GM12878 (cell line): ENCODE data around the gene DENND6B. TPM values are rescaled to one million over a fixed set of nuclear protein-coding genes. Genes with fewer than 3 reads are reported as not detected.

Source experiments
- ATAC-seq: fragments of 200-7000 bp; cut with Tn5 transposase; 3 replicates; pipeline ENCODE4 v1.9.1; 2020; ENCODE audit warnings: mild to moderate bottlenecking, moderate library complexity
- BruUV-seq: library from RNA; stranded (reverse); fragments of 400-500 nt; replicated peaks from 2 replicates; lab custom pipeline; 2021; lab: Mats Ljungman, UMichigan
- CTCF ChIA-PET: fragments of 300-600 bp; sonication (Branson Sonifier 250); formaldehyde crosslinking; extraction: SDS; loops from one replicate; lab custom pipeline; 2021; ENCODE audit warnings: inconsistent platforms; lab: Yijun Ruan, JAX
- POLR2A ChIA-PET: fragments of 350-600 bp; formaldehyde crosslinking; extraction: SDS; loops from one replicate; lab custom pipeline; 2021; ENCODE audit warnings: inconsistent platforms; lab: Charles Lee
- RAD21 ChIA-PET: fragments of 300-600 bp; sonication (Branson Sonifier 250); formaldehyde crosslinking; loops from one replicate; lab custom pipeline; 2023; ENCODE audit warnings: antibody characterized with exemption; ENCODE audit not compliant: unreplicated experiment; lab: Charles Lee
- SMC1A ChIA-PET: fragments of 300-600 bp; sonication (Branson Sonifier 250); formaldehyde crosslinking; loops from one replicate; lab custom pipeline; 2023; ENCODE audit not compliant: unreplicated experiment, uncharacterized antibody; lab: Charles Lee
- DNase-seq: peaks from one replicate; pipeline ENCODE4 v3.0.0-alpha.2; 2011; ENCODE audit warnings: low read depth, low spot score
- FAIRE-seq: peaks from 3 replicates; lab custom pipeline; 2011; peaks lifted over from hg19 to GRCh38; lab: Jason Lieb, UNC
- H2AFZ ChIP-seq: 2 replicates; pipeline ENCODE4 v1.6.0; 2011; ENCODE audit warnings: low read depth, low read length, control low read depth; ENCODE audit not compliant: control insufficient read depth
- H3K27ac ChIP-seq: 2 replicates; pipeline ENCODE4 v1.5.1; 2011; ENCODE audit warnings: control low read depth; ENCODE audit not compliant: control insufficient read depth, insufficient read depth
- H3K27me3 ChIP-seq, 2 experiments: replicated peaks in 1 of 2; 2 replicates each; pipeline versions ENCODE4 v1.6.0 to v1.6.1; 2011; ENCODE audit warnings: low read length in 1 of 2; ENCODE audit not compliant: control insufficient read depth in 2 of 2, insufficient read depth in 2 of 2
- H3K36me3 ChIP-seq, 2 experiments: 2 replicates each; pipeline ENCODE4 v1.5.1; 2011; ENCODE audit warnings: low read length in 1 of 2; ENCODE audit not compliant: control insufficient read depth in 2 of 2, insufficient read depth in 2 of 2
- H3K4me1 ChIP-seq: 2 replicates; pipeline ENCODE4 v1.6.1; 2011; ENCODE audit warnings: mild to moderate bottlenecking, low read length, moderate library complexity, mixed read lengths; ENCODE audit not compliant: control insufficient read depth, insufficient read depth
- H3K4me2 ChIP-seq: 2 replicates; pipeline ENCODE4 v1.6.0; 2011; ENCODE audit warnings: control low read depth; ENCODE audit not compliant: control insufficient read depth, insufficient read depth
- H3K4me3 ChIP-seq: fragments of 200-600 bp; sonication (generic); 2 replicates; pipeline ENCODE4 v1.5.1; 2016
- H3K79me2 ChIP-seq: 2 replicates; pipeline ENCODE4 v1.6.0; 2011; ENCODE audit warnings: low read length; ENCODE audit not compliant: control insufficient read depth, insufficient read depth
- H3K9ac ChIP-seq: 2 replicates; pipeline ENCODE4 v1.8.0; 2011; ENCODE audit warnings: low read length, control low read depth, mixed read lengths; ENCODE audit not compliant: control insufficient read depth, insufficient read depth
- H3K9me3 ChIP-seq: replicated peaks from 3 replicates; pipeline ENCODE4 v1.5.1; 2011; ENCODE audit warnings: mild to moderate bottlenecking, low read length; ENCODE audit not compliant: control insufficient read depth, insufficient read depth
- H4K20me1 ChIP-seq: 2 replicates; pipeline ENCODE4 v1.6.0; 2011; ENCODE audit not compliant: control insufficient read depth, insufficient read depth
- CHD4 ChIP-seq: fragments of 200-600 bp; sonication (generic); IDR thresholded peaks from 2 replicates; pipeline ENCODE4 v1.6.1; 2016; ENCODE audit warnings: mild to moderate bottlenecking
- E2F8 ChIP-seq: fragments of 450-650 bp; IDR thresholded peaks from 2 replicates; pipeline ENCODE4 v1.6.1; 2018; ENCODE audit warnings: mild to moderate bottlenecking, low read depth, moderate library complexity; ENCODE audit not compliant: partially characterized antibody
- FOXK2 ChIP-seq: fragments of 450-650 bp; IDR thresholded peaks from 2 replicates; pipeline ENCODE4 v1.6.1; 2017; ENCODE audit warnings: mild to moderate bottlenecking, moderate library complexity
- POLR2A ChIP-seq: IDR thresholded peaks from 2 replicates; pipeline ENCODE4 v1.6.1; 2011; ENCODE audit warnings: low read depth, mild to moderate bottlenecking, low read length
- WGBS: methylation state at CpG from one replicate; pipeline ENCODE4 v1.1.6; 2016; ENCODE audit warnings: low lambda C conversion rate; ENCODE audit not compliant: insufficient replicate concordance, insufficient coverage; ENCODE audit errors: missing lambda C conversion rate; 5-methylcytosine and 5-hydroxymethylcytosine counted together
- in situ Hi-C: fragments of 300-500 bp; cut with MboI; formaldehyde crosslinking; loops from 9 replicates; pipeline ENCODE4 v1.14.3; 2018; ENCODE audit warnings: mixed read lengths
- intact Hi-C: fragments of 100-400 bp; cut with micrococcal nuclease; formaldehyde crosslinking; loops from one replicate; pipeline ENCODE4 v1.14.2; 2022; ENCODE audit not compliant: unreplicated experiment
- polyA plus RNA-seq, 11 experiments: library from polyadenylated mRNA; depleted of rRNA in 4 of 11; unstranded in 6 of 11; stranded (reverse) in 5 of 11; fragments of >200 nt; fragmentation: Nextera tagmentation in 4 of 11; fragmentation: Illumina TruSeq in 1 of 11; extraction: Ambion mirVana in 4 of 11; extraction: Trizol in 1 of 11; gene quantifications; 1 replicate in 1 of 11; 2 replicates in 10 of 11; pipeline versions ENCODE4 v1.2.1 to v1.2.3, GENCODE V29; 2011 to 2016; ENCODE audit warnings: inconsistent platforms in 2 of 11, missing spikeins in 2 of 11, low read depth in 1 of 11
- total RNA-seq, 4 experiments: library from RNA; depleted of rRNA in 3 of 4; stranded (reverse); fragments of >200 nt in 3 of 4; fragmentation: Illumina TruSeq in 1 of 4; extraction: Trizol in 1 of 4; gene quantifications; 2 replicates each; pipeline versions ENCODE4 v1.2.1 to v1.2.3, GENCODE V29; 2013 to 2021
- TF ChIP-seq, protein P1 (sequence below): fragments of 450-650 bp; conservative IDR thresholded peaks from 2 replicates; pipeline ENCODE4 v1.6.1; 2017; ENCODE audit warnings: mild to moderate bottlenecking, moderate library complexity

Gene DENND6B
- total and polyA plus RNA-seq, 10 of the 15 experiments (the other 5 are each of a cell fraction or from before 2014, with no cell fraction given): 0.72 to 11.3 (median 6.2) TPM

DNA sequence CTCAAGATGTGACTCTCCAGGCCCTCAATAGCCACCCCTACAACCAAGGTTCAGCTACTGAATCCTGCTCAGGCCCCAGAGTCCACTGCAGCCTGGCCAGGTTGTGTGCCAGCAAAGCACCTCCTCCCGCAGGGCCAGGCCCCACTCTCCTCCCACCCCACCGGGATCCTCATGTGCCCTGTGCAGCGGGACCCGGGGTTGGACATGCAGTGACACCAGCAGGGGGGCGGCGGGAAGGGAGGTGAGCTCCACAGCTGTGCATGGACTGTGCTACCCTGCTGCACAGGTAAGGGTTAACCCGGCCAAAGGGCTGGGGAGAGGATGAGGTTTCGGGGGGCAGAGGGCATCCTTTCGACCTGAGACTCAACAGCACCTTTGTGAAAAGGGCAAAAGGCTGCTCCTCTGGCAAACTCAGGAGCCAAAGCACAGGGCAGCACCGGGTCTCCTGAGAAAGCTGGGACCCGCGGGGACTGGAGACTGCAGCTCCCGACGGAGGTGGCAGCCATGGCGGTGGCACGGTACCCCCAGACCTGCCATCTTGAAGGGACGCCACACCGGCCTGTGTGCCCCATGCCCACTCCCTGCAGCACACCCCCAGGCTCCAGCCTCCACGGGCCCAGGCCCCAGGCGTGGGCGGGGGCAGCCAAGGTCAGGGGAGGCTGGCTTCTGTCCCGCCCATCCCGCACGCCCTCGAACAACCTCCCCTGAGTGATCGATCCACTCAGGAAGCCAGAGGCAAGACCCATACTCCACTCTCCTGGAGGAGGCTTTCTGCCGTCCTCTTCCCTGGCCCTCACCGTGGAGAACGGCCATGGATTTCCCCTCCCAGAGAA, 29.9 kb downstream of the DENND6B start:
- intact Hi-C loops: no loop called here
- peaks cover 72% of the 10 kb centered on the region for H3K79me2 ChIP-seq
- no peak overlapping the region for H3K4me2 ChIP-seq
- WGBS: 90% methylated on average over 29 of the region's 29 CpGs
- no peak overlapping the region for H3K4me3 ChIP-seq
- no peaks in the 10 kb centered on the region for H3K9me3 ChIP-seq
- ChIA-PET SMC1A (interaction anchor here (0.5 kb wide), 1 partner anchor 365 kb away, joined by 4 read pairs; no protein-coding TSS in a partner anchor), POLR2A (interaction anchor here (0.6 to 1.2 kb wide), 3 partner anchors 8 to 74 kb away, joined by 3 to 5 read pairs (median 4); no protein-coding TSS in a partner anchor), CTCF (no interaction called here), RAD21 (interaction anchor here (0.6 to 0.7 kb wide), 2 partner anchors 9 to 46 kb away, joined by 3 read pairs; partner anchors contain the start of gene PPP6R2)
- ATAC-seq (no peak), FAIRE-seq (no peak), DNase-seq (no peak)
- peaks cover 3 to 8% of the 10 kb centered on the region in 2 experiments; a peak in 3 of 4 replicates for H3K36me3 ChIP-seq
- no peak overlapping the region for H3K9ac ChIP-seq
- no TSS peak for BruUV-seq
- no peaks in the 10 kb centered on the region for H3K27me3 ChIP-seq
- no peak overlapping the region for H3K27ac ChIP-seq
- H4K20me1 ChIP-seq: no peaks in the 10 kb centered on the region; the same call in none of the 2 replicates
- H3K4me1 ChIP-seq: peaks cover 34% of the 10 kb centered on the region
- in situ Hi-C loops: no loop called here
- no peak overlapping the region for H2AFZ ChIP-seq
- TF ChIP-seq E2F8 (no peak), POLR2A (no peak), CHD4 (no peak), FOXK2 (no peak)
- TF ChIP-seq, protein P1, sequence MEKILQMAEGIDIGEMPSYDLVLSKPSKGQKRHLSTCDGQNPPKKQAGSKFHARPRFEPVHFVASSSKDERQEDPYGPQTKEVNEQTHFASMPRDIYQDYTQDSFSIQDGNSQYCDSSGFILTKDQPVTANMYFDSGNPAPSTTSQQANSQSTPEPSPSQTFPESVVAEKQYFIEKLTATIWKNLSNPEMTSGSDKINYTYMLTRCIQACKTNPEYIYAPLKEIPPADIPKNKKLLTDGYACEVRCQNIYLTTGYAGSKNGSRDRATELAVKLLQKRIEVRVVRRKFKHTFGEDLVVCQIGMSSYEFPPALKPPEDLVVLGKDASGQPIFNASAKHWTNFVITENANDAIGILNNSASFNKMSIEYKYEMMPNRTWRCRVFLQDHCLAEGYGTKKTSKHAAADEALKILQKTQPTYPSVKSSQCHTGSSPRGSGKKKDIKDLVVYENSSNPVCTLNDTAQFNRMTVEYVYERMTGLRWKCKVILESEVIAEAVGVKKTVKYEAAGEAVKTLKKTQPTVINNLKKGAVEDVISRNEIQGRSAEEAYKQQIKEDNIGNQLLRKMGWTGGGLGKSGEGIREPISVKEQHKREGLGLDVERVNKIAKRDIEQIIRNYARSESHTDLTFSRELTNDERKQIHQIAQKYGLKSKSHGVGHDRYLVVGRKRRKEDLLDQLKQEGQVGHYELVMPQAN: no peak
- TF ChIP-seq, all 136 proteins: peak for 0
